Left lung (tissue), 10 donors: ENCODE data around the gene WFDC2. TPM values are rescaled to one million over a fixed set of nuclear protein-coding genes. Genes with fewer than 3 reads are reported as not detected.

ENCODE experiments used
- ATAC-seq: fragments of 200-7000 bp; cut with Tn5 transposase; one replicate; pipeline ENCODE4 v1.9.1; 2020; ENCODE audit warnings: moderate library complexity
- DNase-seq, 4 donors: peaks; one replicate each; pipeline ENCODE4 v3.0.0-alpha.2; 2013 to 2020
- H3K27ac ChIP-seq, 2 donors: fragments of 200-600 bp; sonication (generic) in 1 of 2; one replicate each; pipeline versions ENCODE4 v1.5.0 to v1.8.0; 2020 to 2021
- H3K27me3 ChIP-seq, 2 donors: fragments of 200-600 bp; sonication (generic) in 1 of 2; one replicate each; pipeline versions ENCODE4 v1.5.0 to v1.8.0; 2020 to 2021
- H3K36me3 ChIP-seq, 2 donors: fragments of 200-600 bp; sonication (generic) in 1 of 2; one replicate each; pipeline versions ENCODE4 v1.5.0 to v1.8.0; 2020 to 2021
- H3K4me1 ChIP-seq, 2 donors: fragments of 200-600 bp; one replicate each; pipeline ENCODE4 v1.8.0; 2021
- H3K4me3 ChIP-seq, 2 donors: fragments of 200-600 bp; sonication (generic) in 1 of 2; one replicate each; pipeline versions ENCODE4 v1.5.0 to v1.8.0; 2020 to 2021; ENCODE audit warnings: mild to moderate bottlenecking in 1 of 2
- H3K9me3 ChIP-seq, 2 donors: fragments of 200-600 bp; sonication (generic) in 1 of 2; one replicate each; pipeline versions ENCODE4 v1.5.0 to v1.8.0; 2020 to 2021
- CTCF ChIP-seq, 2 donors: fragments of 200-600 bp; sonication (generic) in 1 of 2; IDR thresholded peaks; one replicate each; pipeline versions ENCODE4 v1.5.0 to v1.8.0; 2021; ENCODE audit warnings: antibody characterized with exemption in 2 of 2
- intact Hi-C, 2 donors: fragments of 100-400 bp; cut with DNase I; formaldehyde crosslinking; loops; one replicate each; pipeline versions ENCODE4 v1.11.2 to v1.14.2; 2022
- polyA plus RNA-seq, 6 donors: library from polyadenylated mRNA; unstranded; fragments of 120-200 nt; gene quantifications; one replicate each; pipeline ENCODE4 v1.2.1, GENCODE V29; 2013; ENCODE audit not compliant: insufficient read length in 6 of 6
- total RNA-seq, 2 donors: library from RNA; stranded (reverse); fragmentation: NEBNext Ultra II Directional; extraction: Animal tissue kit (Norgen Biotek cat#: 25700); gene quantifications; one replicate each; pipeline ENCODE4 v1.2.1, GENCODE V29; 2021
- donor health status: DM: no; HTN: yes; CAD: no.
- donor health status: DM: no; HTN: no; CAD: no.

Gene WFDC2
- total and polyA plus RNA-seq, 8 donors = 28.7 to 258 (median 37.2) TPM

GRCh38 chr20:45433976-45434375 lies 35.6 kb upstream of the WFDC2 start:
- Histone ChIP-seq H3K27ac (no peak overlapping the region), H3K4me3 (no peak overlapping the region), H3K27me3 (no peaks in the 10 kb centered on the region), H3K36me3 (no peaks in the 10 kb centered on the region), H3K9me3 (no peaks in the 10 kb centered on the region), H3K4me1 (peaks cover 0 to 8% of the 10 kb centered on the region in 2 donors)
- DNase-seq (no peak), ATAC-seq (no peak)
- TF ChIP-seq CTCF (IDR thresholded peaks at IDR 0.05) = no peak
- intact Hi-C loops = no loop called here

DNA sequence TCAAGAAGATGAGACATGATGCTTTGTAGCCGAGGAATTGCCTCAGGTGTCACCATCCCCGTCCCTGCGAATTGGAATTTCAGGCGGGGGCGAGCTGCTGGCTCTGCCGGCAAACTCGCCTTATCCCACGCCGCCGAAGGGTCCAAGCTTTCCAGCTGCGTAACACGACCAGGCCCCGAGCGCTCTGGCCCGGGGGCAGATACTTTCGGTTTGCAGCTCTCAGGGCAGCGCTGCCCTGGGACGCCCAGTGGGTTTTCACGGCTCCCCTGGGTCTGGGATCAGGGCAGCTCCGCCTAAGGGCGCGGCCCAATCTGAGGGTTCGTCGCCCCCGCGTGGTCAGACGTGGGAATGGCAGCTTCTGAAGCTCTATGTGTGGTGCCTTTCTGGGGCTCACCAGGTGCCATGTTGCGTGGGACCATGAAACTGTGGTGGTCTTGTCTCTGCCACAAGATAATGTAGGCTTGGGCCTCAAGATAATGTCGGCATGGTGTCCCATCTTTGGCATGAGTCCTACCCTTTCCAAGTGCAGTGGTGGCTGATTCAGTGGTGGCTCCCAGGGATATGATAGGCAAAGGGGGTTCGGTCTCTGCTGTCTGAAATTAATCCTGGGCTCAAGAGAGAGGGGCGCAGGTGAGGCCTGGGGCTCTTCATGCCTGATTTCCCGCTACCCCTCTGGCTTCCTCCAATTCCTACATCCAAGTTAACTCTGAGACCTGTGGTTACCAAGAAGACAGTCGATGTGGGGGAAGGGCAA lies 32.6 kb upstream of the WFDC2 start:
- ATAC-seq = peak; percentile 100
- DNase-seq = peak; percentile 69 to 98 (median 86)
- Histone ChIP-seq H3K9me3 (no peaks in the 10 kb centered on the region), H3K36me3 (no peaks in the 10 kb centered on the region), H3K4me3 (peak overlapping the region; percentile 28 to 41), H3K27ac (peak overlapping the region; percentile 27 to 68), H3K4me1 (peaks cover 0 to 8% of the 10 kb centered on the region in 2 donors), H3K27me3 (no peaks in the 10 kb centered on the region)
- intact Hi-C loops = loop anchor here in 1 of 2 donors (2.0 to 5.0 kb wide), 2 partner anchors 74 to 115 kb away; partner anchors contain the start of gene SYS1
- peak; percentile 90 to 95 for TF ChIP-seq CTCF (IDR thresholded peaks at IDR 0.05)

DNA sequence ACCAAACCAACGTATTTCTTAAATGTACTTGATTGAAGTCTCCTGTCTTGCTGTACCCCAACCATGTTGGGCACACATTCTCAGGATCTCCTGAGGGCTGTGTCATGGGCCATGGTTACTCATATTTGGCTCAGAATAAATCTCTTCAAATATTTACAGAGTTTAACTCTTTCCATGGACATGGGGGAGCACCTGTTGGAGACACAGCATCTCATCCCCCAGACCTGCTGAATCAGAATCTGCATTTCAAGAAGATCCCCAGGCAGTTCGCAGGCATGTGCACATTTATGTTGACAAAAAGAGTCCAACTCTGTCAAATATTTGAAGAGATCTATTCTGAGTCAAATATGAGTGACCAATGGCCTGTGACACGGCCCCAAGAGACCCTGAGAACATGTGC lies 29.1 kb upstream of the WFDC2 start:
- TF ChIP-seq CTCF (IDR thresholded peaks at IDR 0.05) = no peak
- peaks cover 0 to 8% of the 10 kb centered on the region in 2 donors for H3K4me1 ChIP-seq
- no peak for ATAC-seq
- no peak for DNase-seq
- no peak overlapping the region for H3K27ac ChIP-seq
- no peaks in the 10 kb centered on the region for H3K9me3 ChIP-seq
- intact Hi-C loops = no loop called here
- H3K36me3 ChIP-seq = no peaks in the 10 kb centered on the region
- H3K4me3 ChIP-seq = no peak overlapping the region
- H3K27me3 ChIP-seq = no peaks in the 10 kb centered on the region

- Histone ChIP-seq H3K4me3 (no peak overlapping the region), H3K4me1 (peaks cover 0 to 7% of the 10 kb centered on the region in 2 donors), H3K27me3 (no peaks in the 10 kb centered on the region), H3K36me3 (no peaks in the 10 kb centered on the region), H3K9me3 (no peaks in the 10 kb centered on the region), H3K27ac (no peak overlapping the region)
- intact Hi-C loops = no loop called here
- ATAC-seq = no peak
- no peak for DNase-seq
- no peak for TF ChIP-seq CTCF (IDR thresholded peaks at IDR 0.05)
Measured at GRCh38 chr20:45440891-45441685, 28.5 kb upstream of the WFDC2 start.

DNA sequence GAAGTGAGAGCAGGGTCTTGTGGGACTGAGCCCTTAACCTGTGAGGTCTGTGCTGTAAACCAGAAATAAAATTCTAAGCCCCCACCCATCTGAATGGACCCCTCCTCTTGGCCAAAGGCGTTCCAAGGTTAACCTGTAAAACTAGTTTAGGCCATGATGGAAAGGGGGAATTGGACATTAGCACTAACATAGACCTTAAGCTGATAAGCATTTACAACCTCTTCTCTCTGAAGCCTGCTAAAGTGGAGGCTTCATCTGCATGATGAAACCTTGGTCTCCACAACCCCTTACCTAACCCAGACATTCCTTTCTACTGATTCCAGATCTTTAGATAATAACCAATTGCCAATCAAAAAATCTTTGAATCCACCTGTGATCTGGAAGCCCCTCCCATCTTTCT lies 27.8 kb upstream of the WFDC2 start:
- H3K36me3 ChIP-seq = no peaks in the 10 kb centered on the region
- no peak for TF ChIP-seq CTCF (IDR thresholded peaks at IDR 0.05)
- no peak overlapping the region for H3K4me3 ChIP-seq
- ATAC-seq = no peak
- no peaks in the 10 kb centered on the region for H3K4me1 ChIP-seq
- no peaks in the 10 kb centered on the region for H3K9me3 ChIP-seq
- no peaks in the 10 kb centered on the region for H3K27me3 ChIP-seq
- H3K27ac ChIP-seq = no peak overlapping the region
- intact Hi-C loops = no loop called here
- no peak for DNase-seq
